ENCODE measurements around the gene SLC6A6. TPM values are rescaled to one million over a fixed set of nuclear protein-coding genes. Genes with fewer than 3 reads are reported as not detected.
A peak's percentile ranks its signal among the peaks of the same experiment; 100 is the strongest.
"Not testable (repeated sequence)": the region's sequence is repeated elsewhere in the genome, so short reads cannot be mapped to it uniquely, and the experiment has no call there.

SLC6A6 gene
- polyA plus RNA-seq, 6 donors from 2014 or later, result 4.7 to 9.1 (median 6.2) TPM

DNA sequence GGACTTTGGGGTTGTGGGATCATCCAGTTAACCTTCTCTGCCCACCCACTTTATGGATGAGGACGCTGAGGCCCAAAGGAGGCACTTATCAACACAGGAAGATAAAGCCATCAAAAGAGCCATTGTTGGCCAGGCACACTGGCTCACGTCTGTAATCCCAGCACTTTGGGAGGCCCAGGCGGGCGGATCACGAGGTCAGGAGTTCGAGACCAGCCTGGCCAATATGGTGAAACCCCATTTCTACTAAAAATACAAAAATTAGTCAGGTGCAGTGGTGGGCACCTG, 7.3 kb downstream of the SLC6A6 start:
- H3K36me3 Mint-ChIP-seq; H3K27me3 Mint-ChIP-seq; H3K4me3 Mint-ChIP-seq; DNase-seq; H3K9me3 Mint-ChIP-seq; ATAC-seq (ENCODE audit: low read depth in 2 of 2): not testable (repeated sequence)
- Mint-ChIP-seq H3K4me1 (peaks cover 32 to 65% (median 48%) of the 10 kb centered on the region in 3 donors), H3K27ac (peak overlapping the region in 1 of 6 donors; percentile 75)

DNA sequence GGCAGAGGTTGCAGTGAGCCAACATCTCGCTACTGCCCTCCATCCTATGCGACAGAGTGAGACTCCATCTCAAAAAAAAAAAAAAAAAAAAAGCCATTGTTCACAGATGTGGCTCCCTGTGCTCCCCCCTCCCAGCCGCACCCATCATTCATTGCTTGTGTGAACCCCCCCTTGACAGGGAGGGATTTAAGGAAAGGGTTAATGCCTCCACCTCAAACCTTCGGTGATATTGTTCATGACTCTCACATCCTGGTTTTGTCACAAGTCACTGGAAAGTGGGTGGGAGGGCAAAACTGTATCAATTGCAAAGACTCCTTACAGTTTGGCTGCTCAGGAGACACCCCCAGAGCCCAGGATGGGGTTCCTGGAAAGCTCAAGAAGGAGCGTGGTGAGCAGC, 7.7 kb downstream of the SLC6A6 start:
- Mint-ChIP-seq H3K27ac (no peak overlapping the region), H3K4me1 (peaks cover 35 to 67% (median 46%) of the 10 kb centered on the region in 3 donors), H3K27me3 (no peaks in the 10 kb centered on the region), H3K9me3 (no peaks in the 10 kb centered on the region), H3K4me3 (peak overlapping the region in 1 of 8 donors; percentile 47), H3K36me3 (peaks cover 0 to 6% of the 10 kb centered on the region in 2 donors)
- ATAC-seq (ENCODE audit: low read depth in 2 of 2), result no peak
- DNase-seq, result no peak

DNA sequence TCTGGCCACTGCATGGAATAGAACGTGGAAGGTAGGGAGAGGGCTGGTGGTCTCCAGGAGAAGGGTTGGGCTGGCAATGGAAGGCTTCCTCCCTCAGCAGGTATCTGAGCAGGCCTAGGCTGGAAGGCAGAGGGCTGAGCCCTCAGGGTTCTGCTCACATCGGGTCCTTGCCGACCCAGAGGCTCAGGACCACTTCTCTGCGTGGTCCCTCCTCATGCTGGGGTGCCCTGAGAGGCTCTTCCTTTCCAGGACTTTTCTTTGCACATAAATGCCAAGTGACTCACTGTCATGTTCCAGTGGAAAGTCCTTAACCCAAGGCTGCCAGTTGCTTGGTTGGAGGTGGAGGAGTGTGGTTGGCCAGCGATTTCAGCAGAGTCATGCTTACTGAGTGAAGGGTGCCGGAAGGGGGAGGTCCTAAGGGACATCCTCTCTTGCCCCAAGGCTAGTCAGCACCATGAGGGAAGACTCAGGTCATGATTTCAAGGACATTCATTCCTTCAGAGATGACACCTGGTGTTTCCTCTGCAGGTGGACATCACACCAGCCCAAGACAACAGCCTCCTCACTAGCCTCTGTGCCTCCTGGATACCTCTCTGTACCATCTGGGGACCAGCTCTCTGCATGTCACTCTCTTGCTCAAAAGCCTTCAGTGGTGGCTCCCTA, 8.2 kb downstream of the SLC6A6 start:
- peaks cover 0 to 6% of the 10 kb centered on the region in 2 donors for H3K36me3 Mint-ChIP-seq
- DNase-seq, result no peak
- H3K27me3 Mint-ChIP-seq, result no peaks in the 10 kb centered on the region
- peak overlapping the region in 1 of 8 donors; percentile 47 for H3K4me3 Mint-ChIP-seq
- H3K27ac Mint-ChIP-seq, result peak overlapping the region in 3 of 6 donors; percentile 57 to 75 (median 72)
- no peaks in the 10 kb centered on the region for H3K9me3 Mint-ChIP-seq
- peaks cover 33 to 63% (median 41%) of the 10 kb centered on the region in 3 donors for H3K4me1 Mint-ChIP-seq
- no peak for ATAC-seq (ENCODE audit: low read depth in 2 of 2)

DNA sequence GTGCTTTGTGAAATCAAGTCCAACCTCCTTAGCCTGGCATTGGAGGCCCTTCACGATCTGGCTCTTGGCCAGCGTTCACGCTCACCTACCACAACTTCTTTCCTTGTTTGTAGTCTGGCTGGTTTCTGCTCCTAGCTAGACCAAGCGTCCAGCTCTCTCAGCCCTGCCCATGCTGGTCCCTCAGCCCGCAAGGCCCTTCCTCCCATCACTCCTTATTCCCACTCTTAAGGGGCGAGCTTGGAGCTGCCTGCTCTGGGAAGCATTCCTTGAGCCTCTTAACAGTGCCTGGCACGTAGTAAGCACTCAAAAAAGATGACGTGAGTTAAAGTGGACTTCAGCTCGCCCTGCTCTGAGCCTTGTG, 8.7 kb downstream of the SLC6A6 start:
- ATAC-seq (ENCODE audit: low read depth in 2 of 2) (no peak), DNase-seq (no peak)
- Mint-ChIP-seq H3K9me3 (no peaks in the 10 kb centered on the region), H3K36me3 (peaks cover 0 to 6% of the 10 kb centered on the region in 2 donors), H3K27ac (peak overlapping the region in 4 of 6 donors; percentile 57 to 75 (median 74)), H3K4me1 (peaks cover 32 to 58% (median 40%) of the 10 kb centered on the region in 3 donors), H3K4me3 (no peak overlapping the region), H3K27me3 (no peaks in the 10 kb centered on the region)

DNA sequence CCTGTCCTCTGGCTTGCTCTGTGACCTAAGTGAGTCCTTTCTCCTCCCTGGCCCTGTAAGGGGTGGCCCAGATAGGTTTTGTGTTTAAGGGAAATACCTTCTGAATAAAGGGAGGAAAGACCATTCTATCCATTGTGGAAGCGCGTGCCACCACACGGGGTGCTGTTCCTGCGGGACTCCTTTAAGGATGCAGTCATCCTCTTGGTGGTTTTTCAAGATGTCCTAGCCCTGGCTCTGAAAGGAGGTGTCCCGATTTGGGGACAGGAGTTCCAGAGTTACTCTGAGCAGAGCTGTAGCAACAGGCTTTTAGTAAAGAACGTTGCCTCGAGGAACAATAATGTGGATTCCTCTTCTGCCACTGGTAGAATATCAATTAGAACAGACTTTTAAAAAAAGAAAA, 9.6 kb downstream of the SLC6A6 start:
- Mint-ChIP-seq H3K27me3 (no peaks in the 10 kb centered on the region), H3K4me3 (no peak overlapping the region), H3K9me3 (no peaks in the 10 kb centered on the region), H3K4me1 (peaks cover 29 to 49% (median 36%) of the 10 kb centered on the region in 3 donors), H3K36me3 (peaks cover 0 to 6% of the 10 kb centered on the region in 2 donors), H3K27ac (peak overlapping the region in 3 of 6 donors; percentile 12 to 75 (median 57))
- ATAC-seq (ENCODE audit: low read depth in 2 of 2), result no peak
- DNase-seq, result no peak

DNA sequence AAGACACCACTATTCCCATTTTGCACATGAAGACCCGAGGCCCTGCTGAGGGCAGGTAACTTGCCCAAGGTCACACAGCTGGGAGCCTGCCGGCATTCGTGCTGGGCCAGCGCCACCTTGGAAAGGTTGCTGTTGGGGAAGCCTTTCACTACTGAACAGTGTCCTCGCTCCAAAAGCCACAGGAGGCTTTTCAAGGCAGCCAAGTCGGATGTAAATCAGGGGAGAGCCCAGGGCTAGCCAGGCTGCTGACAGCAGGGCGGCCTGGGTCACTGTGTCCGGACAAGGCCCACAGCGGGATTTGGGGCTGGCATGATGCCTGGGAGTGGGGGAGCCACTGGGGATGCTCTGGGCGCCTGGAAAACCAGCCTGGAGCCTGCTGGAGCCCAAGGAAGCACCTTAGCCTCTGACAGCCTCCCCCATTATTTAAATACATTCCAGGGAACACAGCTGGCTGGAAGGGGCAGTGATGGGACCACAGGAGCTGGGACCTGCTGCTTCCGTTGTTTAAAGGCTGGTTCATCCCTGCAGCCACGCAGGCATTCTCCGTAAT, 10.5 kb downstream of the SLC6A6 start:
- Mint-ChIP-seq H3K4me1 (peaks cover 22 to 40% (median 27%) of the 10 kb centered on the region in 3 donors), H3K4me3 (no peak overlapping the region), H3K9me3 (no peaks in the 10 kb centered on the region), H3K27me3 (no peaks in the 10 kb centered on the region), H3K36me3 (peaks cover 0 to 6% of the 10 kb centered on the region in 2 donors), H3K27ac (no peak overlapping the region)
- DNase-seq (no peak), ATAC-seq (ENCODE audit: low read depth in 2 of 2) (no peak)

DNA sequence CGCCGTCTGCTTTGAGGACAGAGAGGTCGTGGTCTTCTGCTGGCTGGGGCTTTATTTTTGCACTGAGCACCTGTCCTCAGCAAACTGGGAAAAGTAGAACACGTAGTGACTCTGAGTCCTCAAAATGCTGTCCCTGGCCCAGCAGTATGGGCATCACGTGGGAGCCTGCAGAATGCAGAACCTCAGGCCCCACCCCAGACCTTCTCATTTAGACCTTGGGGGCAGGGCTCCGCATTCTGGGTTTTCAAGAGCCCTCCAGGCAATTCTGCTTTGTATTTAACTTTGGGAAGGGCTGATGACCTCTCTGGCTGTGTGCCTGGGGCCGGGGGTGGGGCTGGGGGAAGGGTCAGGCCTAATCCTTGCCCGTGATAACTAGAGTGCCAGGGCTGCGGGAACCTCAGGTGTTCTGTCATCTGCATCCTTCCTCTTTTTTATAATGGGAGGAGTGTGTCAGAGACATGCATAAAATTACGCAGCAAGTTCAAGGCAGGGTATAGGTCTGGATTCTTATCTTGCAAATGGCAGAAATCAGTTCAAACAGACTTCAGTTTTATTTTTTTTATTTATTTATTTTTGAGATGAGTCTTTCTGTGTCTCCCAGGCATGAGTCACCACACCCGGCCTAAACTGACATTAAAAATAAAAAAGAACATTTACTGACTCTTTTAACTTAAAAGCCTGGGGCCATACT, 11.1 kb downstream of the SLC6A6 start:
- H3K27ac Mint-ChIP-seq, result peak overlapping the region in 4 of 6 donors; percentile 50 to 88 (median 63)
- DNase-seq (no peak), ATAC-seq (ENCODE audit: low read depth in 2 of 2) (peak; percentile 92 to 93)
- no peaks in the 10 kb centered on the region for H3K27me3 Mint-ChIP-seq
- no peaks in the 10 kb centered on the region for H3K9me3 Mint-ChIP-seq
- peaks cover 0 to 6% of the 10 kb centered on the region in 2 donors for H3K36me3 Mint-ChIP-seq
- peaks cover 24 to 46% (median 32%) of the 10 kb centered on the region in 3 donors for H3K4me1 Mint-ChIP-seq
- peak overlapping the region in 1 of 8 donors; percentile 44 for H3K4me3 Mint-ChIP-seq

DNA sequence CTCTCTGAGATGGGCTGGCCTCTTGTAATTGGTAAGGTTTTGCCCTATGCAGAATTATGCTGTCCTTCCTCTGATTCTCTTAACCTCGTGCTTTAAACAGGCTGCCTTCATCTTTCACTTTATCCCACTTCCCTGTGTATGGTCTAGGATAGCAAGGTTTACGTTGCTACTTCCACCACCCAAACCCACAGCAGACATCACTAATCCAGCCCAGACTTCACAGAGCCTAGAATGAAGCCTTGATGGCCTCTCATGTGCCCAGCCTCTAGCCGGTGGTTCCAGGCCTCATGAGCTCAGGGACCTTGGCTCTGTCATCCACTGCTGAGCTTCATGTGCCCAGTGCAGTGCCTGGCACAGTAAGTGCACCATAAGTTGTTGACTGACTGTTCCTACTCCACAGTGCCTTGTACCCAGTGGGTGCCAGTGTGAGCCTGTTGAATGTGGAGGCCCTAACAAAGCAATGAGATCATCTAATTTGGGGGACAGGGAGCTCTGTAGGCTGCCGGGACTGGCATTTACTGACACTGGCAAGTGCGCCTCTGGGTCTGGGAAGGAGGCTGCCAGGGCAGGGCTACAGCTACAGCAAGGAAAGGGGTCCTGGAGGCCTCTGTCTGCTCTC, 12.5 kb downstream of the SLC6A6 start:
- DNase-seq (no peak), ATAC-seq (ENCODE audit: low read depth in 2 of 2) (no peak)
- Mint-ChIP-seq H3K27me3 (no peaks in the 10 kb centered on the region), H3K4me3 (no peak overlapping the region), H3K9me3 (no peaks in the 10 kb centered on the region), H3K4me1 (peaks cover 26 to 40% (median 35%) of the 10 kb centered on the region in 3 donors), H3K36me3 (peaks cover 0 to 6% of the 10 kb centered on the region in 2 donors), H3K27ac (peak overlapping the region in 1 of 6 donors; percentile 88)

DNA sequence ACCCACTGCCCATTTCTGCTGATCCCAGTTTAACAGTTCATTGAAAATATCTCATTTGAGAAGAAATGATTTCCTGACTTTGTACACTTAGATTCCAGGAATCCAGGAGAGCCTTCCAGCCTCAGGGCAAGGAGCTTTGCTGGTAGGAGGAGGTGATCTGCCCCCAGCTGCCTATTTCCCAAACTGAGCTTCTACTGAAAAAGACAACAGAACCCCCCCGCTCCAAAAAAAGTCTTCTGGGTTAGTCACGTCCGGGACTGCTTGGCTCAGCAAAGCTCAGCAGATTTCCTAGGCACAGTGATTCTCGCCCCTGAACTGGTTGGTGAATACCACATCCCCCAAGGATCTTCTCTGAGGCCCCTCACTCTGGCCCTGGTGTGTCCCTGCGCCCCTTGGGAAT, 13.1 kb downstream of the SLC6A6 start:
- peaks cover 22 to 35% (median 31%) of the 10 kb centered on the region in 3 donors for H3K4me1 Mint-ChIP-seq
- no peaks in the 10 kb centered on the region for H3K27me3 Mint-ChIP-seq
- ATAC-seq (ENCODE audit: low read depth in 2 of 2) (no peak), DNase-seq (no peak)
- H3K36me3 Mint-ChIP-seq, result peaks cover 0 to 6% of the 10 kb centered on the region in 2 donors
- no peaks in the 10 kb centered on the region for H3K9me3 Mint-ChIP-seq
- no peak overlapping the region for H3K4me3 Mint-ChIP-seq
- no peak overlapping the region for H3K27ac Mint-ChIP-seq

DNA sequence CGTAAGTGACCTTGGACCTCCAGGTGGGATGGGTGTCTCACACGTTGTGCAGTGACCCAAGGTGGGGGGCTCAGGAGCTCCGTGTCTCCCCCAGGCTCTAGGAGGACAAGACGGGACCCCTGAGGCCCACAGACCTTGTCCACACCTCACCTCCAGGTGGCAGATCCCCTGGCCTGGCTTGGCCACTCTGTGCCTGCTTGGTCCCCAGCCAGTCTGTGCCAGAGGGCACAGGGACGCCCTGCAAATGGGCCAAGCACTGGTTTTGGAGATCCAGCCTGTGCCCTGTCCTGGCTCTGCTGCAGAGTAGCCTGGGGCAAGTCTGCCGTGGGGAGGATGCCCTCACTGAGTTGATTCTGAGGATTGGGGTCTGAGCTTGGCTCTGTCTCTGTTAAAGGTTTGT, 14.0 kb downstream of the SLC6A6 start:
- no peak overlapping the region for H3K27ac Mint-ChIP-seq
- no peak overlapping the region for H3K4me3 Mint-ChIP-seq
- no peaks in the 10 kb centered on the region for H3K9me3 Mint-ChIP-seq
- H3K4me1 Mint-ChIP-seq, result peaks cover 16 to 26% (median 22%) of the 10 kb centered on the region in 3 donors
- no peaks in the 10 kb centered on the region for H3K27me3 Mint-ChIP-seq
- ATAC-seq (ENCODE audit: low read depth in 2 of 2) (no peak), DNase-seq (no peak)
- peaks cover 0 to under 1% of the 10 kb centered on the region in 2 donors for H3K36me3 Mint-ChIP-seq

DNA sequence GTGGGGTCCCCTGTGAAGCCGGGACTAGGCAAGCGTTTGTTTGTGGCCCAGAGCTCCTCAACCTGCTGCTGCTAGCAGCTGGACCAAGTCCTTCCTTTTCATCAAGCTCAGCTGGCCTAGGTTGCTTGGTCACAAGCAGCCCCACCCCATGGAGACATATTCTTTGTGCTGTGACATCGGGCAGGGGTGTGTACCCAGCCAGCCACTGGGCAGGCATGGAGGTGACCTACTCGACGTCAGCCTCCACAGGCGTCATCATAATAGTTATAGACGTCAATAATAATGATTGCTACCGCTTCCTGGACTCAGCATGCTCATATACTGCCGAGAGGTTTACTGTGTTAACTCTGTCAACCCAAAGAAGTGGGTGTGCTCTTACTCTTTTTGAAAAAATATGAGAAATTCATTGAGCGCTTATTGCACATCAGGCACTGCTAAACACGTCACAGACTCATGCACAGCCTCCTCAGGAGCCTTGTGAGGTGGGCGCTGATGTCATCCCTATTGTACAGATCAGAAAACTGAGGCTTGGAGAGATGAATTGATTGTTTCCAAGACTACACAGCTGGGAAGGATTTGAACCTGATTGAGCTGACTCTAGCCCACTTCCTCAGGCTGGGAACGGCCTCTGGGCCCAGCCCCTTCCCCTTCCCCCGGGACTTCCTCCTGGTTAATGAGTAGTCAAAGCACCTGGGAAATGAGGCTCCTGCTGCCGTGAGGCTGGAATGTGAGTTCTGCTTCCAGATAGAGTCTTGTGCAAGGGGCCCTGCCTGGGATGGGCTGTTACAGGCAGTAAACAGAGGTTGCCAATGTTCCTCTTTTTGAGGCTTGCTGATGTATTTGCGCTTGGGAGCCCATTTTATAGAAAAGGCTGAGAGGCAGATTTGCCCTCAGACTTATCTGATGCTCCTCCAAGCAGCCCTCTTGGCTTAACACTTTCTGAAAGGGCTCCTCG, 16.2 kb downstream of the SLC6A6 start:
- H3K4me3 Mint-ChIP-seq, result no peak overlapping the region
- peaks cover 22 to 28% (median 27%) of the 10 kb centered on the region in 3 donors for H3K4me1 Mint-ChIP-seq
- H3K9me3 Mint-ChIP-seq, result no peaks in the 10 kb centered on the region
- ATAC-seq (ENCODE audit: low read depth in 2 of 2) (no peak), DNase-seq (no peak)
- H3K36me3 Mint-ChIP-seq, result no peaks in the 10 kb centered on the region
- no peaks in the 10 kb centered on the region for H3K27me3 Mint-ChIP-seq
- peak overlapping the region in 1 of 6 donors; percentile 53 for H3K27ac Mint-ChIP-seq

DNA sequence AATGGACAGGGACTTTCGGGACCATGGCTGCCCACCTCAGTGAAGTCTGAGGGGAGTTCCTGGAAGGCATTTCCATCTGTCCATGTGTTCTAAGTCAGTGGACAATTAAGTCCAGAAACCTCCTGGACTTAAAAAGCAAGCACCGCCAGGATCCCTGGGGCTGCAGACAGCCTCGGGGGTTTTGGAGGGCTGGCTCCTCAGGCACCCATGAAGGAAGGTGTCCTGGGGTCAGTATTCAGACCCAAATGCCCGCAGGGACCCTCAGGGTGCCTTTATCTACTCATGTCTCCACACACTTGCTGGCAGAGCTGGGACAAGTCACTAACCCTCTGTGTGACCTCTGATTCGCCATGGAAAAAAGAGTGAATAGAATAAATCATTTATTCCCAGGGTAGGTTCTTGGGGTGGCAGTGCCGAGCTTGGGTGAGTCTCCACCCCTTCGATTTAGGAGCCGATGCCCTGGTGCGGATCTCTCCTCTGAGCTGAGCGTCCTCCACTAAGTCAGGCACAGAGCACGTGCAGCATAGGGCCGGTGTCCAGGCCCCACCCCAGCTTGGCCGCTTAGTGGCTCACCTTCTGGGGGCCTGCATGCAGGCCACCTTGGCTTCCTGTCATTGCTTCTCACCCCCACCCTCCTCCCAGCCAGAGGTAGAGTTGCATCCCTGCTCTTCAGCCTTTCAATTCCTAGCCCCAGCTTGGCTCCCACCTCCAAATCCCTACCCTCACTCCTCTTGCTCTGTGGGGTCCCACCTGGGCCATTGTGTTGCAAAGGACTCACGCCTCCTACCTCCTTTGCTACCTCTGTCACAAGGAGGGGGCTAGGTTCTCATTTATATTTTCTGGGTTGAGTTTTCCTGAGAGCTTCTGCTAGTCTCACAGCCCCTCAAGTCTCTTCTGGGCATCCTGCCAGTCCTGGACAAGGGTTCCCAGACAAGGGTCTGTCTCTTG, 19.9 kb downstream of the SLC6A6 start:
- DNase-seq (no peak), ATAC-seq (ENCODE audit: low read depth in 2 of 2) (no peak)
- H3K9me3 Mint-ChIP-seq, result no peaks in the 10 kb centered on the region
- no peak overlapping the region for H3K4me3 Mint-ChIP-seq
- no peaks in the 10 kb centered on the region for H3K36me3 Mint-ChIP-seq
- peak overlapping the region in 5 of 6 donors; percentile 11 to 99 (median 52) for H3K27ac Mint-ChIP-seq
- H3K27me3 Mint-ChIP-seq, result no peaks in the 10 kb centered on the region
- H3K4me1 Mint-ChIP-seq, result peaks cover 43 to 55% (median 54%) of the 10 kb centered on the region in 3 donors

All from naive B cell (primary cell).